HCT116 (cell line): Measurements from ENCODE around the gene PYGO2. TPM values are rescaled to one million over a fixed set of nuclear protein-coding genes. Genes with fewer than 3 reads are reported as not detected.

Experiments used
- ATAC-seq: fragments of 200-7000 bp; cut with Tn5 transposase; 2 replicates; pipeline ENCODE4 v1.9.1; 2020; ENCODE audit warnings: mild to moderate bottlenecking, moderate library complexity
- BruUV-seq: library from RNA; stranded (reverse); fragments of 400-500 nt; replicated peaks from 2 replicates; lab custom pipeline; 2021; lab: Mats Ljungman, UMichigan
- CTCF ChIA-PET: fragments of 300-600 bp; sonication (Branson Sonifier 250); formaldehyde crosslinking; loops from one replicate; lab custom pipeline; 2021; ENCODE audit warnings: antibody characterized with exemption; lab: Charles Lee
- POLR2A ChIA-PET: fragments of 300-600, 350-600 bp; sonication (Branson Sonifier 250); formaldehyde crosslinking; loops from one replicate; lab custom pipeline; 2021; ENCODE audit warnings: antibody characterized with exemption; lab: Charles Lee
- RAD21 ChIA-PET, 2 experiments: fragments of 300-600 bp; sonication (Branson Sonifier 250); formaldehyde crosslinking; loops; one replicate each; lab custom pipeline; 2023; ENCODE audit warnings: low total read pairs in 2 of 2; ENCODE audit not compliant: uncharacterized antibody in 2 of 2, unreplicated experiment in 2 of 2, low non-redundant PET in 1 of 2; lab: Charles Lee
- DNase-seq: peaks from one replicate; pipeline ENCODE4 v3.0.0-alpha.2; 2010; ENCODE audit warnings: low read depth, low spot score
- H2AFZ ChIP-seq: fragments of 200-600 bp; shearing (Covaris generic), sonication (generic); 2 replicates; pipeline ENCODE4 v1.6.1; 2017; ENCODE audit warnings: low read depth, mixed run types, mixed read lengths, antibody characterized with exemption, low read length; ENCODE audit not compliant: poor library complexity, severe bottlenecking
- H3K27ac ChIP-seq: 2 replicates; pipeline ENCODE4 v1.5.1; 2012; ENCODE audit warnings: low read depth, low read length
- H3K27me3 ChIP-seq: fragments of 200-600 bp; sonication (generic); 2 replicates; pipeline ENCODE4 v1.6.1; 2016; ENCODE audit warnings: mixed run types, low read length, mixed read lengths; ENCODE audit not compliant: insufficient read depth
- H3K36me3 ChIP-seq, 2 experiments: fragments of 200-500 bp in 1 of 2; fragments of 200-600 bp in 1 of 2; sonication (Bioruptor generic) in 1 of 2; sonication (generic) in 1 of 2; 2 replicates each; pipeline versions ENCODE4 v1.5.1 to v1.6.1; 2014 to 2016; ENCODE audit warnings: low read length in 2 of 2, inconsistent platforms in 1 of 2, mixed read lengths in 1 of 2, mixed run types in 1 of 2; ENCODE audit not compliant: insufficient read depth in 2 of 2, control insufficient read depth in 1 of 2
- H3K4me1 ChIP-seq, 2 experiments: fragments of 200-600 bp in 1 of 2; sonication (generic) in 1 of 2; 2 replicates each; pipeline versions ENCODE4 v1.5.1 to v1.6.1; 2012 to 2017; ENCODE audit warnings: low read length in 2 of 2, inconsistent platforms in 1 of 2, mild to moderate bottlenecking in 1 of 2, mixed read lengths in 1 of 2, mixed run types in 1 of 2, moderate library complexity in 1 of 2; ENCODE audit not compliant: insufficient read depth in 2 of 2, control insufficient read depth in 1 of 2
- H3K4me2 ChIP-seq: fragments of 200-600 bp; sonication (generic); 2 replicates; pipeline ENCODE4 v1.6.1; 2017; ENCODE audit warnings: mixed run types, low read length, mixed read lengths
- H3K4me3 ChIP-seq, 2 experiments: fragments of 200-600 bp in 1 of 2; sonication (generic) in 1 of 2; replicated peaks in 1 of 2; 2 replicates each; pipeline ENCODE4 v1.5.1; 2011 to 2016; ENCODE audit warnings: low read length in 2 of 2, control low read depth in 1 of 2, low read depth in 1 of 2, mild to moderate bottlenecking in 1 of 2, mixed read lengths in 1 of 2, mixed run types in 1 of 2
- H3K79me2 ChIP-seq: fragments of 200-600 bp; sonication (generic); 2 replicates; pipeline ENCODE4 v1.6.1; 2017; ENCODE audit warnings: mild to moderate bottlenecking, mixed run types, low read length, moderate library complexity, mixed read lengths; ENCODE audit not compliant: insufficient read depth
- H3K9ac ChIP-seq: fragments of 200-600 bp; sonication (generic); 2 replicates; pipeline ENCODE4 v1.6.1; 2016; ENCODE audit warnings: low read length, mixed read lengths
- H3K9me2 ChIP-seq: fragments of 200-600 bp; sonication (generic), shearing (Covaris generic); 2 replicates; pipeline ENCODE4 v1.6.1; 2017; ENCODE audit warnings: mixed run types, mild to moderate bottlenecking, moderate library complexity; ENCODE audit not compliant: insufficient read depth
- H3K9me3 ChIP-seq, 2 experiments: fragments of 200-500 bp in 1 of 2; fragments of 200-600 bp in 1 of 2; sonication (Bioruptor generic) in 1 of 2; sonication (generic) in 1 of 2; 2 replicates each; pipeline ENCODE4 v1.6.1; 2014 to 2017; ENCODE audit warnings: low read length in 2 of 2, mixed read lengths in 2 of 2, inconsistent platforms in 1 of 2, low read depth in 1 of 2, mild to moderate bottlenecking in 1 of 2, mixed run types in 1 of 2, moderate library complexity in 1 of 2; ENCODE audit not compliant: control insufficient read depth in 1 of 2, insufficient read depth in 1 of 2
- H4K20me1 ChIP-seq: fragments of 200-600 bp; sonication (generic), shearing (Covaris generic); 2 replicates; pipeline ENCODE4 v1.6.1; 2017; ENCODE audit warnings: mixed run types, mild to moderate bottlenecking, moderate library complexity; ENCODE audit not compliant: insufficient read depth
- CEBPB ChIP-seq: IDR thresholded peaks from 2 replicates; pipeline ENCODE4 v1.6.1; 2012; ENCODE audit warnings: low read depth
- EGR1 ChIP-seq: IDR thresholded peaks from 2 replicates; pipeline ENCODE4 v1.6.1; 2012; ENCODE audit warnings: low read depth
- ELF1 ChIP-seq: IDR thresholded peaks from 2 replicates; pipeline ENCODE4 v1.6.1; 2012; ENCODE audit warnings: low read depth, borderline replicate concordance
- EZH2 ChIP-seq: fragments of 200-600 bp; sonication (generic); IDR thresholded peaks from 2 replicates; pipeline ENCODE4 v1.6.1; 2017; ENCODE audit warnings: antibody characterized with exemption, mixed run types
- EZH2phosphoT487 ChIP-seq: fragments of 200-600 bp; IDR thresholded peaks from 2 replicates; pipeline ENCODE4 v1.6.1; 2018; ENCODE audit warnings: antibody characterized with exemption, borderline replicate concordance
- JUND ChIP-seq: IDR thresholded peaks from 2 replicates; pipeline ENCODE4 v1.6.1; 2012
- POLR2AphosphoS5 ChIP-seq: IDR thresholded peaks from 2 replicates; pipeline ENCODE4 v1.6.1; 2011; ENCODE audit warnings: mild to moderate bottlenecking, low read depth, low read length, moderate library complexity
- RAD21 ChIP-seq: IDR thresholded peaks from 2 replicates; pipeline ENCODE4 v1.6.1; 2012; ENCODE audit warnings: low read depth, mild to moderate bottlenecking
- TCF7L2 ChIP-seq: IDR thresholded peaks from 2 replicates; pipeline ENCODE4 v1.7.0; 2011; ENCODE audit warnings: borderline replicate concordance, inconsistent platforms; ENCODE audit not compliant: insufficient read depth, insufficient read length; ENCODE audit errors: extremely low read depth
- intact Hi-C: fragments of 100-400 bp; cut with micrococcal nuclease; formaldehyde crosslinking; loops from 2 replicates; pipeline ENCODE4 v1.10.0; 2022
- total RNA-seq: library from RNA; stranded (reverse); gene quantifications from one replicate; pipeline ENCODE4 v1.2.1, GENCODE V29; 2021; ENCODE audit not compliant: unreplicated experiment
- TF ChIP-seq, protein P1 (sequence below): IDR thresholded peaks from 2 replicates; pipeline ENCODE4 v1.6.1; 2012; ENCODE audit warnings: low read depth
- TF ChIP-seq, protein P2 (sequence below): IDR thresholded peaks from 2 replicates; pipeline ENCODE4 v1.6.1; 2012

PYGO2 gene
- total RNA-seq, 1 experiment from 2014 or later, result 37.2 TPM

DNA sequence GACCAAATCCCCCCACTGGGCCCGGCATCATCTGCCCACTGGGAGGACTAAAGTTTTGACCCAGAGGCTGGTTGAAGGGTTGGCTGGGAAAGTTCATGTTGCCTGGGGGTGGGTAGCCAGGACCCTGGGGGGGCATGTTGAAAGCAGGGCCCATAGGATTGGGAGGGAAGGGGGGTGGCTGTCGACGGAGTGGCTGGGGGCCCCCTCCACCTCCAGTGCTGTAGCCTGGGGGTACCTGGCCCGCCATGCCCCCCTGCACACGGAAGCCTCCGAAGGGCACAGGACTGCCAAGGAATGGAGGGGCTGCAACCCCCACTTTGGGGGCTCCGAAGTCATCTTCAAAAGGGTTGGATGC lies 2.2 kb downstream of the PYGO2 start:
- no peak for DNase-seq
- RAD21 ChIA-PET, result no interaction called here
- POLR2A ChIA-PET, result no interaction called here
- H2AFZ ChIP-seq, result no peak overlapping the region
- CTCF ChIA-PET, result no interaction called here
- ATAC-seq, result no peak
- no peak overlapping the region for H3K27ac ChIP-seq
- TF ChIP-seq EGR1 (no peak), CEBPB (no peak), EZH2phosphoT487 (no peak), JUND (no peak), ELF1 (no peak), POLR2AphosphoS5 (no peak)
- no peak overlapping the region for H3K4me2 ChIP-seq
- H3K27me3 ChIP-seq, result no peaks in the 10 kb centered on the region
- H3K36me3 ChIP-seq, result peaks cover 13 to 22% of the 10 kb centered on the region in 2 experiments; a peak in 2 of 4 replicates
- no peaks in the 10 kb centered on the region for H3K9me3 ChIP-seq
- no peak overlapping the region for H3K4me3 ChIP-seq
- H4K20me1 ChIP-seq, result no peaks in the 10 kb centered on the region
- H3K79me2 ChIP-seq, result peaks cover 19% of the 10 kb centered on the region
- H3K9me2 ChIP-seq, result no peaks in the 10 kb centered on the region
- no peak overlapping the region for H3K9ac ChIP-seq
- intact Hi-C loops, result no loop called here
- H3K4me1 ChIP-seq, result peaks cover 27 to 57% of the 10 kb centered on the region in 2 experiments
- BruUV-seq, result no TSS peak

DNA sequence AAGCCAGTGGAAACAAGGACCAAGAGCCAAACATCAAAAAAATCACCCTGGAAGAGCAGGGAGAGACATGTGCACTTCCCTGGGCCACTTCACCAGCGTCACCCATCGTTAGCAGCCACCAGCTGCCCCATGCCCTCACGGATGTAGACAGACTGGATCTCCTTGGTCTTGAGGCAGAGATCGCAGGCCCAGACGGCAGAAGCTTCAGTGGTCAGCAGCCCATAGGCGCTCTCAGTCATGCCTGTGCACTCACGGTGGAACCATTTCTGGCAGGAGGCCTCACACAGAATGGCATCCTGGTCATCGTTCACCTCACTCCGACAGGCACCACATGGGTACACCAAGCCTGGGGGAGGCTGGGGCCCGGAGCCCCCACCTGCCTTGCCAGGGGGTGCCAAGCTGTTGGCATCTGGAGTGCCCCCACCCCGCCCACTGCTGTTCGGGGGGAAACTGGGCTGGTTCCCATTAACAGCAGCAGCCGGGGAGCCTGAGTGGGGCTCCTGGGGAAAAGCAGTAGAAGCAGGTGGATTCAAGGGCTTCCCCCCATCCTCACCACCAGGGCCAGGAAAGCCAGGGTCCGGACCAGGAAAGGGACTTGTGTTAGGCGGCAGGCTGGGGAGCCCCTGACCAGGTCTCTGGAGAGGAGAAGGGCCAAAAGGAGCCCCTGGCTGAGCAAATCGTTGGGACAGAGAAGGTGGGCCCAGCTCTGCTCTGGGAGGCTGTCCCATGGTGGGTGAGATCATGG lies 2.7 kb downstream of the PYGO2 start:
- POLR2A ChIA-PET, result no interaction called here

More for the DNA sequence above, 2.7 kb downstream of the PYGO2 start:
- intact Hi-C loops, result no loop called here
- Histone ChIP-seq H3K9ac (no peak overlapping the region), H3K9me2 (no peaks in the 10 kb centered on the region), H3K4me1 (peaks cover 27 to 57% of the 10 kb centered on the region in 2 experiments), H3K79me2 (peaks cover 17% of the 10 kb centered on the region), H3K27me3 (no peaks in the 10 kb centered on the region), H3K4me3 (no peak overlapping the region), H3K27ac (no peak overlapping the region), H3K9me3 (no peaks in the 10 kb centered on the region), H3K4me2 (no peak overlapping the region), H4K20me1 (no peaks in the 10 kb centered on the region), H2AFZ (no peak overlapping the region), H3K36me3 (peaks cover 8 to 21% of the 10 kb centered on the region in 2 experiments; a peak in 2 of 4 replicates)
- DNase-seq, result no peak
- ChIA-PET RAD21 (interaction anchor here in 1 of 2 experiments (0.6 kb wide), 1 partner anchor 343 kb away, joined by 3 read pairs; no protein-coding TSS in a partner anchor), CTCF (no interaction called here)
- no peak for ATAC-seq
- no TSS peak for BruUV-seq
- TF ChIP-seq EZH2 (no peak), TCF7L2 (no peak), POLR2AphosphoS5 (no peak), RAD21 (no peak)
- TF ChIP-seq, protein P1, sequence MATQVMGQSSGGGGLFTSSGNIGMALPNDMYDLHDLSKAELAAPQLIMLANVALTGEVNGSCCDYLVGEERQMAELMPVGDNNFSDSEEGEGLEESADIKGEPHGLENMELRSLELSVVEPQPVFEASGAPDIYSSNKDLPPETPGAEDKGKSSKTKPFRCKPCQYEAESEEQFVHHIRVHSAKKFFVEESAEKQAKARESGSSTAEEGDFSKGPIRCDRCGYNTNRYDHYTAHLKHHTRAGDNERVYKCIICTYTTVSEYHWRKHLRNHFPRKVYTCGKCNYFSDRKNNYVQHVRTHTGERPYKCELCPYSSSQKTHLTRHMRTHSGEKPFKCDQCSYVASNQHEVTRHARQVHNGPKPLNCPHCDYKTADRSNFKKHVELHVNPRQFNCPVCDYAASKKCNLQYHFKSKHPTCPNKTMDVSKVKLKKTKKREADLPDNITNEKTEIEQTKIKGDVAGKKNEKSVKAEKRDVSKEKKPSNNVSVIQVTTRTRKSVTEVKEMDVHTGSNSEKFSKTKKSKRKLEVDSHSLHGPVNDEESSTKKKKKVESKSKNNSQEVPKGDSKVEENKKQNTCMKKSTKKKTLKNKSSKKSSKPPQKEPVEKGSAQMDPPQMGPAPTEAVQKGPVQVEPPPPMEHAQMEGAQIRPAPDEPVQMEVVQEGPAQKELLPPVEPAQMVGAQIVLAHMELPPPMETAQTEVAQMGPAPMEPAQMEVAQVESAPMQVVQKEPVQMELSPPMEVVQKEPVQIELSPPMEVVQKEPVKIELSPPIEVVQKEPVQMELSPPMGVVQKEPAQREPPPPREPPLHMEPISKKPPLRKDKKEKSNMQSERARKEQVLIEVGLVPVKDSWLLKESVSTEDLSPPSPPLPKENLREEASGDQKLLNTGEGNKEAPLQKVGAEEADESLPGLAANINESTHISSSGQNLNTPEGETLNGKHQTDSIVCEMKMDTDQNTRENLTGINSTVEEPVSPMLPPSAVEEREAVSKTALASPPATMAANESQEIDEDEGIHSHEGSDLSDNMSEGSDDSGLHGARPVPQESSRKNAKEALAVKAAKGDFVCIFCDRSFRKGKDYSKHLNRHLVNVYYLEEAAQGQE, result no peak
- TF ChIP-seq, protein P2, sequence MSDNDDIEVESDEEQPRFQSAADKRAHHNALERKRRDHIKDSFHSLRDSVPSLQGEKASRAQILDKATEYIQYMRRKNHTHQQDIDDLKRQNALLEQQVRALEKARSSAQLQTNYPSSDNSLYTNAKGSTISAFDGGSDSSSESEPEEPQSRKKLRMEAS, result no peak
